ENCODE results near the gene JCAD. TPM values are rescaled to one million over a fixed set of nuclear protein-coding genes. Genes with fewer than 3 reads are reported as not detected.

JCAD gene
- total and polyA plus RNA-seq, 2 donors (not counting 1 experiment from before 2014, with no cell fraction given), result 3.3 to 27.1 TPM

GRCh38 chr10:30062582-30062981, 3.2 kb upstream of the JCAD start:
- H3K36me3 ChIP-seq (ENCODE audit: control insufficient read depth, insufficient read depth, low read length), result no peaks in the 10 kb centered on the region
- H3K4me2 ChIP-seq (ENCODE audit: extremely low read depth, insufficient read depth, low read length), result no peak overlapping the region
- H3K4me1 ChIP-seq (ENCODE audit: control insufficient read depth, extremely low read depth, insufficient read depth, low read length), result peaks cover 8% of the 10 kb centered on the region
- no peak overlapping the region for H3K4me3 ChIP-seq (replicated peaks in 1 of 4; ENCODE audit: control extremely low read depth in 1 of 4, insufficient read depth in 1 of 4, low read depth in 3 of 4, low read length in 4 of 4)
- no peak overlapping the region for H2AFZ ChIP-seq (ENCODE audit: low read length)
- no peaks in the 10 kb centered on the region for H3K79me2 ChIP-seq (ENCODE audit: control insufficient read depth, insufficient read depth, low read length)
- no peaks in the 10 kb centered on the region for H3K9me3 ChIP-seq (ENCODE audit: control insufficient read depth, insufficient read depth, low read depth, low read length)
- H3K9ac ChIP-seq (ENCODE audit: insufficient read depth, low read length), result no peak overlapping the region
- H4K20me1 ChIP-seq (ENCODE audit: control insufficient read depth, extremely low read depth, insufficient read depth, low read length), result no peaks in the 10 kb centered on the region
- TF ChIP-seq, protein P1, sequence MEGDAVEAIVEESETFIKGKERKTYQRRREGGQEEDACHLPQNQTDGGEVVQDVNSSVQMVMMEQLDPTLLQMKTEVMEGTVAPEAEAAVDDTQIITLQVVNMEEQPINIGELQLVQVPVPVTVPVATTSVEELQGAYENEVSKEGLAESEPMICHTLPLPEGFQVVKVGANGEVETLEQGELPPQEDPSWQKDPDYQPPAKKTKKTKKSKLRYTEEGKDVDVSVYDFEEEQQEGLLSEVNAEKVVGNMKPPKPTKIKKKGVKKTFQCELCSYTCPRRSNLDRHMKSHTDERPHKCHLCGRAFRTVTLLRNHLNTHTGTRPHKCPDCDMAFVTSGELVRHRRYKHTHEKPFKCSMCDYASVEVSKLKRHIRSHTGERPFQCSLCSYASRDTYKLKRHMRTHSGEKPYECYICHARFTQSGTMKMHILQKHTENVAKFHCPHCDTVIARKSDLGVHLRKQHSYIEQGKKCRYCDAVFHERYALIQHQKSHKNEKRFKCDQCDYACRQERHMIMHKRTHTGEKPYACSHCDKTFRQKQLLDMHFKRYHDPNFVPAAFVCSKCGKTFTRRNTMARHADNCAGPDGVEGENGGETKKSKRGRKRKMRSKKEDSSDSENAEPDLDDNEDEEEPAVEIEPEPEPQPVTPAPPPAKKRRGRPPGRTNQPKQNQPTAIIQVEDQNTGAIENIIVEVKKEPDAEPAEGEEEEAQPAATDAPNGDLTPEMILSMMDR (conservative IDR thresholded peaks at IDR 0.05 in 1 of 2, IDR thresholded peaks at IDR 0.05 in 1 of 2; ENCODE audit: low read depth in 1 of 2, low read length in 2 of 2), result no peak
- no peak for TF ChIP-seq EZH2 (IDR thresholded peaks at IDR 0.05; ENCODE audit: low read length, missing control alignments)
- H3K27ac ChIP-seq (ENCODE audit: insufficient read depth, low read length), result peak overlapping the region; percentile 51
- no peak for DNase-seq (ENCODE audit: low read depth in 2 of 2)
- no peaks in the 10 kb centered on the region for H3K27me3 ChIP-seq (ENCODE audit: control insufficient read depth, insufficient read depth, low read length)

- H3K9me3 ChIP-seq (ENCODE audit: control insufficient read depth, insufficient read depth, low read depth, low read length), result no peaks in the 10 kb centered on the region
- H3K4me1 ChIP-seq (ENCODE audit: control insufficient read depth, extremely low read depth, insufficient read depth, low read length), result peaks cover 8% of the 10 kb centered on the region
- no peak overlapping the region for H3K4me3 ChIP-seq (replicated peaks in 1 of 4; ENCODE audit: control extremely low read depth in 1 of 4, insufficient read depth in 1 of 4, low read depth in 3 of 4, low read length in 4 of 4)
- no peak overlapping the region for H2AFZ ChIP-seq (ENCODE audit: low read length)
- H3K4me2 ChIP-seq (ENCODE audit: extremely low read depth, insufficient read depth, low read length), result no peak overlapping the region
- H4K20me1 ChIP-seq (ENCODE audit: control insufficient read depth, extremely low read depth, insufficient read depth, low read length), result no peaks in the 10 kb centered on the region
- H3K27me3 ChIP-seq (ENCODE audit: control insufficient read depth, insufficient read depth, low read length), result no peaks in the 10 kb centered on the region
- peak overlapping the region; percentile 51 for H3K27ac ChIP-seq (ENCODE audit: insufficient read depth, low read length)
- TF ChIP-seq EZH2 (IDR thresholded peaks at IDR 0.05; ENCODE audit: low read length, missing control alignments), result no peak
- TF ChIP-seq, protein P1 (conservative IDR thresholded peaks at IDR 0.05 in 1 of 2, IDR thresholded peaks at IDR 0.05 in 1 of 2; ENCODE audit: low read depth in 1 of 2, low read length in 2 of 2), result no peak
- peak overlapping the region; percentile 16 for H3K9ac ChIP-seq (ENCODE audit: insufficient read depth, low read length)
- H3K36me3 ChIP-seq (ENCODE audit: control insufficient read depth, insufficient read depth, low read length), result no peaks in the 10 kb centered on the region
- no peaks in the 10 kb centered on the region for H3K79me2 ChIP-seq (ENCODE audit: control insufficient read depth, insufficient read depth, low read length)
- DNase-seq (ENCODE audit: low read depth in 2 of 2), result peak; percentile 87 to 94
Measured at GRCh38 chr10:30062090-30062489, 2.7 kb upstream of the JCAD start.

GRCh38 chr10:30058570-30059132, 735 bp downstream of the JCAD start:
- H3K36me3 ChIP-seq (ENCODE audit: control insufficient read depth, insufficient read depth, low read length), result no peaks in the 10 kb centered on the region
- H3K9me3 ChIP-seq (ENCODE audit: control insufficient read depth, insufficient read depth, low read depth, low read length), result no peaks in the 10 kb centered on the region
- H3K4me1 ChIP-seq (ENCODE audit: control insufficient read depth, extremely low read depth, insufficient read depth, low read length), result peaks cover 8% of the 10 kb centered on the region
- no peak for TF ChIP-seq EZH2 (IDR thresholded peaks at IDR 0.05; ENCODE audit: low read length, missing control alignments)
- TF ChIP-seq, protein P1 (conservative IDR thresholded peaks at IDR 0.05 in 1 of 2, IDR thresholded peaks at IDR 0.05 in 1 of 2; ENCODE audit: low read depth in 1 of 2, low read length in 2 of 2), result no peak
- H3K79me2 ChIP-seq (ENCODE audit: control insufficient read depth, insufficient read depth, low read length), result no peaks in the 10 kb centered on the region
- H2AFZ ChIP-seq (ENCODE audit: low read length), result peak overlapping the region; percentile 33
- H3K4me3 ChIP-seq (replicated peaks in 1 of 4; ENCODE audit: control extremely low read depth in 1 of 4, insufficient read depth in 1 of 4, low read depth in 3 of 4, low read length in 4 of 4), result peak overlapping the region; percentile 59 to 62 (median 60)
- H3K27me3 ChIP-seq (ENCODE audit: control insufficient read depth, insufficient read depth, low read length), result no peaks in the 10 kb centered on the region
- peak overlapping the region; percentile 63 for H3K9ac ChIP-seq (ENCODE audit: insufficient read depth, low read length)
- H3K27ac ChIP-seq (ENCODE audit: insufficient read depth, low read length), result peak overlapping the region; percentile 38
- peak overlapping the region; percentile 89 for H3K4me2 ChIP-seq (ENCODE audit: extremely low read depth, insufficient read depth, low read length)
- no peaks in the 10 kb centered on the region for H4K20me1 ChIP-seq (ENCODE audit: control insufficient read depth, extremely low read depth, insufficient read depth, low read length)
- DNase-seq (ENCODE audit: low read depth in 2 of 2), result no peak
